Neural cell (in vitro differentiated cells): ENCODE measurements around the gene GGTLC3.
"Not testable (repeated sequence)": the region's sequence is repeated elsewhere in the genome, so short reads cannot be mapped to it uniquely, and the experiment has no call there.

Experiments
- CTCF ChIP-seq: fragments of 450-650 bp; IDR thresholded peaks from 2 replicates; pipeline ENCODE4 v1.5.1; 2014; ENCODE audit warnings: antibody characterized with exemption, mild to moderate bottlenecking, moderate library complexity; ENCODE audit not compliant: poor library complexity, severe bottlenecking
- EP300 ChIP-seq: fragments of 450-650 bp; conservative IDR thresholded peaks from 2 replicates; pipeline ENCODE4 v1.6.1; 2014; ENCODE audit warnings: antibody characterized with exemption, mild to moderate bottlenecking, moderate library complexity; ENCODE audit not compliant: poor library complexity, severe bottlenecking
- POLR2AphosphoS5 ChIP-seq: IDR thresholded peaks from 2 replicates; pipeline ENCODE4 v1.6.1; 2012
- RAD21 ChIP-seq: fragments of 450-650 bp; conservative IDR thresholded peaks from 2 replicates; pipeline ENCODE4 v1.6.1; 2014; ENCODE audit warnings: antibody characterized with exemption, mild to moderate bottlenecking, moderate library complexity

DNA sequence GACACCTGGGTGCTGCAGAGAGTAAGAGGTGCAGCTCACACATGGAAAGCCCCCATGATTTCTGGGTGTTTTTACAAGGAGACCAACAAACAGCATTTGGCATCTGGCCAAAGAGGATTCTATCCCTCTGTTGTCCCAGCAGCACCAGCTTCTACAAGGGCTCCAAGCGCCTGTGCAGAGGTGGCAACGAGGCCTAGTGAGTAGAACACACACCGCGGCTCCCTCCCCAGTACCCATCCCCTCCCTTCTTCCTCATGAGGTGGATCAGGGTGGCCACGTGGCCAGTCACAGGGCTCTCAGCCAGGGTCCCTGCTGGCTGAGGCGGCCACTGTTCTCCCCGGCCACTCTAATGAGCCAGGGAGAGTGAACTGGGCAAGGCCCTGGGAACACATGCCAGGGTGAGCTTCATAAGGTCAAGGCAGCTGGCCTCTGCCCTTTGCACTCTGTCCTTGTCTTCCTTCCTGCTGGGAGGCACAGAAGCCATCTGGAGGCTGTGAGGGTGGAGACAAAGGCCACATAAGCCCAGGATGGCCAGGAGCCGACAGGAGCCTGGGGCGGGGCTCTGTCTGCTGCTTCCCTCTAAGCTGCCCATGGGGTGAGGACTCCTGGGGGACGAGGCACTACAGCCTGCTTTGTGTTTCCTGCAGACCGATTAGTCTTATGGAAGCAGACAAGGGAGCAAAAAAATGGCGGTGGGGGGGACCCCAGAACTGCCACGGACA is 31.7 kb upstream of the GGTLC3 start:
- not testable (repeated sequence) for TF ChIP-seq RAD21, EP300, POLR2AphosphoS5, CTCF
